ENCODE data around the gene CERCAM. TPM values are rescaled to one million over a fixed set of nuclear protein-coding genes. Genes with fewer than 3 reads are reported as not detected.
"Not testable (repeated sequence)": the region's sequence is repeated elsewhere in the genome, so short reads cannot be mapped to it uniquely, and the experiment has no call there.

The CERCAM gene
- total RNA-seq, 4 donors from 2014 or later = 3.3 to 16.5 (median 5.9) TPM

GRCh38 chr9:128434340-128434739 is 13.7 kb downstream of the CERCAM start:
- no peak for DNase-seq
- H3K27me3 ChIP-seq = no peaks in the 10 kb centered on the region
- no peaks in the 10 kb centered on the region for H3K9me3 ChIP-seq
- TF ChIP-seq, protein P1, sequence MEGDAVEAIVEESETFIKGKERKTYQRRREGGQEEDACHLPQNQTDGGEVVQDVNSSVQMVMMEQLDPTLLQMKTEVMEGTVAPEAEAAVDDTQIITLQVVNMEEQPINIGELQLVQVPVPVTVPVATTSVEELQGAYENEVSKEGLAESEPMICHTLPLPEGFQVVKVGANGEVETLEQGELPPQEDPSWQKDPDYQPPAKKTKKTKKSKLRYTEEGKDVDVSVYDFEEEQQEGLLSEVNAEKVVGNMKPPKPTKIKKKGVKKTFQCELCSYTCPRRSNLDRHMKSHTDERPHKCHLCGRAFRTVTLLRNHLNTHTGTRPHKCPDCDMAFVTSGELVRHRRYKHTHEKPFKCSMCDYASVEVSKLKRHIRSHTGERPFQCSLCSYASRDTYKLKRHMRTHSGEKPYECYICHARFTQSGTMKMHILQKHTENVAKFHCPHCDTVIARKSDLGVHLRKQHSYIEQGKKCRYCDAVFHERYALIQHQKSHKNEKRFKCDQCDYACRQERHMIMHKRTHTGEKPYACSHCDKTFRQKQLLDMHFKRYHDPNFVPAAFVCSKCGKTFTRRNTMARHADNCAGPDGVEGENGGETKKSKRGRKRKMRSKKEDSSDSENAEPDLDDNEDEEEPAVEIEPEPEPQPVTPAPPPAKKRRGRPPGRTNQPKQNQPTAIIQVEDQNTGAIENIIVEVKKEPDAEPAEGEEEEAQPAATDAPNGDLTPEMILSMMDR (IDR thresholded peaks at IDR 0.05) = no peak
- no peak for TF ChIP-seq POLR2A (IDR thresholded peaks at IDR 0.05)
- no peak overlapping the region for H3K4me3 ChIP-seq
- H3K4me1 ChIP-seq = no peaks in the 10 kb centered on the region
- H3K36me3 ChIP-seq = no peaks in the 10 kb centered on the region
- H3K27ac ChIP-seq = no peak overlapping the region

DNA sequence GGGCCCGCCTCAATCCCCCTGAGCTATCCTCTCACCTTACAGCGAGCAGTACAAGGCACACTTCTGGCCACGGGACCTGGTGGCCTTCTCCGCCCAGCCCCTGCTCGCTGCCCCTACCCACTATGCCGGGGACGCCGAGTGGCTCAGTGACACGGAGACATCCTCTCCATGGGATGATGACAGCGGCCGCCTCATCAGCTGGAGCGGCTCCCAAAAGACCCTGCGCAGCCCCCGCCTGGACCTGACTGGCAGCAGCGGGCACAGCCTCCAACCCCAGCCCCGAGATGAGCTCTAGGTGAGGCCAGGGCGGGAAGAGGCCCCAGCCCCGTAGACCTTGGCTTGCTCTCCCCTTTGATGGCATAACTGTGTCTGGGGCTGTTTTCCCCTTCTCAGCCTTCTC is 15.0 kb downstream of the CERCAM start:
- TF ChIP-seq, protein P1 (IDR thresholded peaks at IDR 0.05) = no peak
- TF ChIP-seq POLR2A (IDR thresholded peaks at IDR 0.05) = no peak
- H3K36me3 ChIP-seq = no peaks in the 10 kb centered on the region

DNA sequence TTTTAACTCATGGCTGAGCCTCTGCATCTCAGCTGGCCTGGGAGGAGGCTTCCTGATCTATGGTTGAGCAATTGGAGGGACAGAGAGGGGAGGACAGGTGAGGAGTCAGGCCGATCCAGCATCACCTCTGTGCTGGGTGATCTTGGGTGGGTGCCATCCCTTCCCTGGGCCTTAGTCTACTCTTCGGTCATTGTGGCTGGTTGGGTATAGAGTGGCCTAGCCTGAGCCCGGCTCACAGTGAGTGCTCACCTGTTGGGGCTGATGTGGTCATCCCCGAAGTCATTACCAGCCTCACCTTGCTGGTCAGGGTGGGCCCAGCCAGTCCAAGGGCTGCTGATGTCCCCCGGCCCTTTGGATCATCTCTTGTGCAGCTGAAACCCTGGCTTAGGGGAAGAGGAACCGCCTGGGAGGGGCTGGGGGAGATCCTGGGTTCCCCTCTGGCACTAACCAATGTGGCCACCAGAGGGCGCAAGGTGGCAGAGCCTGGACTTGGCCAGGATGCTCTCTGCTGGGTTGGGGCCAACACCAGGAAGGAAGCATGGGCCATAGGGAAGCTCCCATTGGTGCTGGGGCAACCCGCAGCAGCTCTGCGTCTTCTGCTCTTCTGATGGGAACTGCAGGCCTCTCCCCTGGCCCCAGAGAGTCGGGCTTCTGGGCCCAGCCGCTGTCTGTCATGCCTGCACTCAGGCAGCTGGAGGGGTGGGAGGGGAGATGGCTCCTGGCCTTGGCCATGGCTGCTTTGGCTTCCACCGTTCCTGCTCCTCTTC is 17.9 kb downstream of the CERCAM start:
- Histone ChIP-seq H3K36me3 (no peaks in the 10 kb centered on the region), H3K4me1 (no peaks in the 10 kb centered on the region), H3K9me3 (no peaks in the 10 kb centered on the region), H3K27ac (no peak overlapping the region), H3K4me3 (no peak overlapping the region), H3K27me3 (no peaks in the 10 kb centered on the region)
- peak; percentile 74 to 91 (median 89) for DNase-seq
- TF ChIP-seq, protein P1 (IDR thresholded peaks at IDR 0.05) = peak; percentile 82 to 98 (median 85)
- TF ChIP-seq POLR2A (IDR thresholded peaks at IDR 0.05) = no peak

More for the DNA sequence above, 15.0 kb downstream of the CERCAM start:
- no peaks in the 10 kb centered on the region for H3K4me1 ChIP-seq
- H3K27ac ChIP-seq = no peak overlapping the region
- no peak overlapping the region for H3K4me3 ChIP-seq
- no peak for DNase-seq
- no peaks in the 10 kb centered on the region for H3K27me3 ChIP-seq
- H3K9me3 ChIP-seq = no peaks in the 10 kb centered on the region

GRCh38 chr9:128439273-128439672 is 18.6 kb downstream of the CERCAM start:
- no peaks in the 10 kb centered on the region for H3K9me3 ChIP-seq
- no peaks in the 10 kb centered on the region for H3K27me3 ChIP-seq
- no peaks in the 10 kb centered on the region for H3K36me3 ChIP-seq
- H3K4me3 ChIP-seq = no peak overlapping the region
- TF ChIP-seq POLR2A (IDR thresholded peaks at IDR 0.05) = no peak
- TF ChIP-seq, protein P1 (IDR thresholded peaks at IDR 0.05) = no peak
- H3K4me1 ChIP-seq = no peaks in the 10 kb centered on the region
- no peak overlapping the region for H3K27ac ChIP-seq
- DNase-seq = no peak

DNA sequence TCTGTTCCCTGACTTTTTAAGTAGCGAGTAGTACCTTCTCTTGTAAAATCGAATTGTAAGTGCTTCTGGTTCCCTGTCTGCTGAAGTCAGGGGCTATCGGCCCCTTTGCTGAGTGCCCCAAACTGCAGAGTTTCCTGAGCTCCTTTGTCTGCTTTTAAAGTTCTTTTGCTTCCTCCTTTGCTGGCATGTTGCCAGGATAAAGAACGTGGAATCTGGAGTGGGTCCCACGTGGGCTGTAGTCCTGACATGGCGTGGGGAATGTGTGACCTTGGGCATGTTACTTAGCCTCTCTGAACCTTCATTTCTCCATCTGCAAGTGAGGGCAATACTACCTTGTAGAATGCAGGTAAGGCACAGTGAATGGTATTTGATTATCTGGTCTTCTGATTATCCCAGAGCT is 21.5 kb downstream of the CERCAM start:
- H3K4me1 ChIP-seq = no peaks in the 10 kb centered on the region
- no peaks in the 10 kb centered on the region for H3K36me3 ChIP-seq
- TF ChIP-seq, protein P1 (IDR thresholded peaks at IDR 0.05) = no peak
- no peak for TF ChIP-seq POLR2A (IDR thresholded peaks at IDR 0.05)
- no peaks in the 10 kb centered on the region for H3K27me3 ChIP-seq
- no peak overlapping the region for H3K4me3 ChIP-seq
- no peak for DNase-seq
- H3K9me3 ChIP-seq = no peaks in the 10 kb centered on the region
- no peak overlapping the region for H3K27ac ChIP-seq

DNA sequence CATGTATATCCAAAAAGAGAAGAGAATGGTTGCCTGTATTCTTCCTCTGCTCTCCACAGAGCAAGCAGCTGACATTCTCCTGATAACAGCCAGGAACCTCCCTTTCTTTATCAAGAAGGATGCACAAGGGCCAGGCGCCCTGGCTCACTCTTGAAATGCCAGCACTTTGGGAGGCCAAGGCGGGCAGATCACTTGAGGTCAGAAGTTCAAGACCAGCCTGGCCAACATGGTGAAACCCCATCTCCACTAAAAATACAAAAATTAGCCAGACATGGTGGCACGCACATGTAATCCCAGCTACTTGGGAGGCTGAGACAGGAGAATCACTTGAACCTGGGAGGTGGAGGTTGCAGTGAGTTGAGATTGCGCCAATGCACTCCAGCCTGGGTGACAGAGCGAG is 25.8 kb downstream of the CERCAM start:
- H3K4me1 ChIP-seq, H3K27me3 ChIP-seq, H3K36me3 ChIP-seq, DNase-seq, H3K4me3 ChIP-seq, H3K27ac ChIP-seq, H3K9me3 ChIP-seq: not testable (repeated sequence)
